Tracheal epithelial cell (primary cell): Measurements from ENCODE around the gene LRP8. TPM values are rescaled to one million over a fixed set of nuclear protein-coding genes. Genes with fewer than 3 reads are reported as not detected.

Source experiments
- total RNA-seq: library from RNA; depleted of rRNA; stranded (reverse); fragments of >200 nt; gene quantifications from 2 replicates; pipeline ENCODE4 v1.2.1, GENCODE V29; 2014

Gene LRP8
- 16.2 and 16.9 TPM in 2 replicates for total RNA-seq

DNA sequence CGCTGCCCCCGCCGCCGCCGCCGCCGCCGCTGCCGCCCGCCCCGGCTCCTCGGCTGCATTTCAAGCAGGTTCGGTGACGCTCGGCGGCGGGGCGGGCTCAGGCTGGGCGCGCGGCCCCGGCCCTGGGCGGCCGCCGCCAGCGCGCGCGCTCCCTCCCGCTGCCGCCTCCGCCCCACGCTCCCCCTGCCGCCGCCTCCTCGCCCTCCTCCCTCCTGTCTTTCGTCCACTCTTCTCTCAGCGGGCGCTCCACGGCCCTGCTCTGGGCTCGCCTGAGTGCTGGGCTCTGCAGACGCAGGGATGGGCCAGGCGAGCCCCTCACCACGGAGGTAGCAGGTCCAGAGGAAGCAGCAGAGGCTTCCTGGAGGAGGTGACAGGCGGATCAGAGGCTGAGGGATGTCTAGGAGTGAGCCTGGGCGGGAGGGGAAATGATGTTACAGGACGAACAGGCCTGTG is at the start of gene LRP8:
LRP8 (minus strand) TSS at position 62 of the 453 bp plus-strand sequence. CDS start 158 bp downstream, outside the sequence.

GRCh38 chr1:53238197-53239155 is 89.4 kb downstream of the LRP8 start, which contains the start of gene MAGOH:
Gene MAGOH, minus strand, starts transcription at chr1:53238518. Its CDS starts 70 bp downstream, at chr1:53238448.

GRCh38 chr1:53220171-53220961 is 107.5 kb downstream of the LRP8 start, which contains the start of gene CZIB:
Gene CZIB, minus strand, starts transcription at chr1:53220634. Its CDS starts 59 bp downstream, at chr1:53220575.

DNA sequence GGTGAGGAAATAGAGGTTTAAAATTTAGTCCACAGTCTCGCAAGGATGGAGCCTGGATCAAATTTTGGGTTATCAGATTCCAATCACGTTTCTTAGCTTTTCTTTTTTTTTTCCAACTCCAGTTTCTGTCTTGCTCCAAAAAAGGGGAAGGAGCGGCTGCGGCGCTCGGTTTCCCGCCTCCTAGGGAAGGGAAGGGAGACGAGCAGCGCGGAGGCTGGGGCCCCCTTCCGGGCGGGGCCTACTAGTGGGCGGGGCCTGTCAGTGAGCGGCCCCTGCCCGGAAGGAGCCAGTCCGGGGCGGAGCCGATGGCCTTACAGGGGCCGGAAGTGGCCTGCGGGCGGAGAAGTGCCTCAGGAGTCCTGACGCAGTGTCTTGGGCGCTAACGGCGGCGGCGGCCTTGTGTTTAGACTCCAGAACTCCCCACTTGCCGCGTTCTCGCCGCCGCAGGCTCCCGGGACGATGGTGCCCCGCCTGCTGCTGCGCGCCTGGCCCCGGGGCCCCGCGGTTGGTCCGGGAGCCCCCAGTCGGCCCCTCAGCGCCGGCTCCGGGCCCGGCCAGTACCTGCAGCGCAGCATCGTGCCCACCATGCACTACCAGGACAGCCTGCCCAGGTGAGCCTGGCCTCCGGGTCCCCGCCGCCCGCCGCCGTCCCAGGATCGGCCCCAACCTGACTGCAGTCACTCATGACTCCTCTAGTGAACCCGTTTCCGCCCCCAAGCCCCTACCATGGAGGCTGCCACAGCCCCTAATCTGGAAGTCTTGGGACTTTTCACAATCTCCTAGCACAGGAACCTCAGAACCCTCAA is 131.2 kb downstream of the LRP8 start, which contains the start of gene CPT2:
CPT2 (plus strand) TSS at position 340 of the 806 bp plus-strand sequence; CDS start at position 460, 120 bp downstream.

Other genes starting within 250 kb of the LRP8 start
- not detected in 2 replicates for gene SLC1A7, start 185.4 kb downstream of the LRP8 start, total RNA-seq
- 8.2 and 15.1 TPM in 2 replicates for gene CPT2, start 131.2 kb downstream of the LRP8 start, total RNA-seq
- 36.0 and 36.9 TPM in 2 replicates for gene CZIB, start 107.4 kb downstream of the LRP8 start, total RNA-seq
- gene MAGOH, start 89.6 kb downstream of the LRP8 start, total RNA-seq = 21.1 and 28.7 TPM in 2 replicates
- gene DMRTB1, start 131.3 kb upstream of the LRP8 start, total RNA-seq = not detected in 2 replicates